ENCODE results near the gene REC114. TPM values are rescaled to one million over a fixed set of nuclear protein-coding genes. Genes with fewer than 3 reads are reported as not detected.

The REC114 gene
- total and polyA plus RNA-seq, 9 of the 15 experiments (the other 6 are each of a cell fraction or from before 2014, with no cell fraction given), result 0.07 to 0.24 TPM; not detected in 7

DNA sequence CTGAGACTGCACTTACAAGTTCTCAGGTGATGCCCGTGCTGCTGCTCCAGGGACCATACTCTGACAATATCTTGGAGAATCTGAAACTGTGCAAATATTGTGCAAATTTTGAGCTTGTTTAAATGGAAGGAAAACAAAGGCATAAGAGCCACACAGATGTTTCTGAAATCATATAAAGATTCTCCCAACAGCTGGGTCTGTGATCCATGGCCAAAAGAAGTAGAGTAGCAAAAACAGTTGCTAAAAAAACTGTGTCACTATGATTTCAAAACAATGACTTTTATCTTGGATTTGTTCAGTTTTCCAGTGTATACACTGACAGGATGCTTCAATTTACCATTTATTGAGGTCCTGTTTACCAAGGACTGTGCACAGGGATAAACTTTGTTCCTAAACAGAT lies 164.9 kb downstream of the REC114 start (continued):
- TF ChIP-seq CBFA2T3 (IDR thresholded peaks at IDR 0.05), result no peak

DNA sequence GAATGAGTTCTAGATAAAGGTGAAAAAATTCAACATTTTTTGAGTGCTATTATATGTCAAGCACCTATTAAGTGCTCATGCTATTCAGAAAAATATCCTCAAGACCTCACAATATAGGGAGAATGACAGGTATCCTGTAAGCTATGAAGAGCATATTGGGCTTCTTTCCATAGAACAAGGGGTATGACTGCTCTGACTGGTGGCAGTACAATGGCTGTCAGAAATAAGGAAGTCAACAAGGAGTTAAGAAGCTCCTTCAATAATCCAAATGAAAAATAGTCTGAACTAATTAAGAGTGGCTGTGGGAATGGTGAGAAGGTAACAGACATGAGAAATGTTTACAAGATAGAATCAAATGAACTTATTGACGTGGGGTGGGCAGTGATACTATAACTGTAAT lies 165.5 kb downstream of the REC114 start:
- no peak for TF ChIP-seq ZKSCAN8 (CRISPR knock-in tag; IDR thresholded peaks at IDR 0.05)
- no peak for TF ChIP-seq BRCA1 (IDR thresholded peaks at IDR 0.05)
- no peak for TF ChIP-seq BRCA1 (CRISPR knock-in tag; IDR thresholded peaks at IDR 0.05)
- peak; percentile 55; the same call in 1 of the 2 replicates for TF ChIP-seq SPI1 (IDR thresholded peaks at IDR 0.05; ENCODE audit: borderline replicate concordance, low read depth, low read length)
- Histone ChIP-seq H3K4me3 (no peak overlapping the region), H3K36me3 (ENCODE audit: control insufficient read depth, insufficient read depth, low read length) (peaks cover 3% of the 10 kb centered on the region; the same call in 2 of the 3 replicates), H3K4me2 (ENCODE audit: insufficient read depth, low read length) (no peak overlapping the region), H3K9me1 (ENCODE audit: control insufficient read depth, insufficient read depth, low read length) (no peaks in the 10 kb centered on the region), H3K4me1 (replicated peaks in 1 of 2; ENCODE audit: control insufficient read depth in 2 of 2, insufficient read depth in 2 of 2, low read length in 2 of 2) (peaks cover 0 to 4% of the 10 kb centered on the region in 2 experiments; a peak in 2 of 5 replicates), H3K27ac (ENCODE audit: extremely low read depth, low read depth, low read length) (no peak overlapping the region), H3K9me3 (replicated peaks; ENCODE audit: control insufficient read depth, insufficient read depth, low read depth, low read length) (no peaks in the 10 kb centered on the region), H2AFZ (ENCODE audit: low read depth, low read length) (no peak overlapping the region), H3K79me2 (ENCODE audit: control insufficient read depth, insufficient read depth, low read length) (peaks cover 82% of the 10 kb centered on the region), H4K20me1 (replicated peaks; ENCODE audit: control insufficient read depth, insufficient read depth, low read length) (0 out of 2 replicates have a peak, but pooled peaks cover 3% of the 10 kb centered on the region), H3K27me3 (ENCODE audit: control insufficient read depth in 2 of 2, insufficient read depth in 2 of 2, low read length in 2 of 2) (no peaks in the 10 kb centered on the region), H3K9ac (ENCODE audit: insufficient read depth in 1 of 2, low read depth in 2 of 2, low read length in 2 of 2) (no peak overlapping the region)
- WGBS (ENCODE audit: insufficient coverage, low coverage, missing lambda C conversion rate), result 58% methylated on average over 1 of the region's 1 CpG
- ATAC-seq (no peak), FAIRE-seq (no peak), DNase-seq (ENCODE audit: extremely low read depth in 1 of 4, low spot score in 3 of 4) (no peak)
- no TSS peak for BruUV-seq (replicated peaks)
- ChIA-PET CTCF (ENCODE audit: low intra/inter-chr PET ratio) (no interaction called here), POLR2A (interaction anchor here (1.0 to 1.4 kb wide), 3 partner anchors 14 to 21 kb away, joined by 3 to 4 read pairs (median 3); no protein-coding TSS in a partner anchor)
- intact Hi-C loops (cut with micrococcal nuclease) (no loop called here), in situ Hi-C loops (cut with MboI) (no loop called here)

DNA sequence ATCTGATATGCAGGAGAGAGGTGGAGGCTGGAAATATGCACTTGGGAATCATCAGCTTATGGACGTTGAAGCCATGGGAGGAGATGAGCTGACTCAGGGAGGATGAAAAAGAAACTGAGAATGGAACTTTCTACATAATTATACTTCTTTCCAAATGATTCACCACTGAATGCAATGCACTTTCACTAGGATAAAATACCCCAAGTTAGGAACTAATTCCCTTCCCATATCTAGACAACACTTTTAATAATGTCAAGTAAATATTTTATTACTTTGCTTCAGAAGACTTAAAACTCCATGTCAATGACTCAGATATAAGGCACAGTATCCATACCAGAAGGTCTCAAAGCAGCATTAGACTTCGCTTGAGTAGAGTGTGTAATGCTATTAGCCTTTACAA lies 166.0 kb downstream of the REC114 start:
- H2AFZ ChIP-seq (ENCODE audit: low read depth, low read length), result no peak overlapping the region
- H3K4me3 ChIP-seq, result no peak overlapping the region
- CTCF ChIA-PET (ENCODE audit: low intra/inter-chr PET ratio), result no interaction called here
- DNase-seq (ENCODE audit: extremely low read depth in 1 of 4, low spot score in 3 of 4), result no peak
- H3K9me3 ChIP-seq (replicated peaks; ENCODE audit: control insufficient read depth, insufficient read depth, low read depth, low read length), result no peaks in the 10 kb centered on the region
- H3K27me3 ChIP-seq (ENCODE audit: control insufficient read depth in 2 of 2, insufficient read depth in 2 of 2, low read length in 2 of 2), result no peaks in the 10 kb centered on the region
- no peak for ATAC-seq
- H3K36me3 ChIP-seq (ENCODE audit: control insufficient read depth, insufficient read depth, low read length), result peaks cover 3% of the 10 kb centered on the region; the same call in 2 of the 3 replicates
- no peaks in the 10 kb centered on the region for H3K9me1 ChIP-seq (ENCODE audit: control insufficient read depth, insufficient read depth, low read length)
- H3K4me1 ChIP-seq (replicated peaks in 1 of 2; ENCODE audit: control insufficient read depth in 2 of 2, insufficient read depth in 2 of 2, low read length in 2 of 2), result peaks cover 0 to 4% of the 10 kb centered on the region in 2 experiments; a peak in 2 of 5 replicates
- no peak for FAIRE-seq
- no peak overlapping the region for H3K27ac ChIP-seq (ENCODE audit: extremely low read depth, low read depth, low read length)
- TF ChIP-seq MECOM (CRISPR knock-in tag; IDR thresholded peaks at IDR 0.05) (no peak), BCL6 (CRISPR knock-in tag; IDR thresholded peaks at IDR 0.05) (no peak), MAFF (IDR thresholded peaks at IDR 0.05; ENCODE audit: low read length) (no peak)
- TF ChIP-seq, protein P1, sequence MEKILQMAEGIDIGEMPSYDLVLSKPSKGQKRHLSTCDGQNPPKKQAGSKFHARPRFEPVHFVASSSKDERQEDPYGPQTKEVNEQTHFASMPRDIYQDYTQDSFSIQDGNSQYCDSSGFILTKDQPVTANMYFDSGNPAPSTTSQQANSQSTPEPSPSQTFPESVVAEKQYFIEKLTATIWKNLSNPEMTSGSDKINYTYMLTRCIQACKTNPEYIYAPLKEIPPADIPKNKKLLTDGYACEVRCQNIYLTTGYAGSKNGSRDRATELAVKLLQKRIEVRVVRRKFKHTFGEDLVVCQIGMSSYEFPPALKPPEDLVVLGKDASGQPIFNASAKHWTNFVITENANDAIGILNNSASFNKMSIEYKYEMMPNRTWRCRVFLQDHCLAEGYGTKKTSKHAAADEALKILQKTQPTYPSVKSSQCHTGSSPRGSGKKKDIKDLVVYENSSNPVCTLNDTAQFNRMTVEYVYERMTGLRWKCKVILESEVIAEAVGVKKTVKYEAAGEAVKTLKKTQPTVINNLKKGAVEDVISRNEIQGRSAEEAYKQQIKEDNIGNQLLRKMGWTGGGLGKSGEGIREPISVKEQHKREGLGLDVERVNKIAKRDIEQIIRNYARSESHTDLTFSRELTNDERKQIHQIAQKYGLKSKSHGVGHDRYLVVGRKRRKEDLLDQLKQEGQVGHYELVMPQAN (IDR thresholded peaks at IDR 0.05; ENCODE audit: borderline replicate concordance), result no peak
- POLR2A ChIA-PET, result interaction anchor here (1.0 to 1.6 kb wide), 4 partner anchors 8 to 21 kb away, joined by 3 to 5 read pairs (median 4); no protein-coding TSS in a partner anchor
- WGBS (ENCODE audit: insufficient coverage, low coverage, missing lambda C conversion rate), result 74% methylated on average over 2 of the region's 2 CpGs
- in situ Hi-C loops (cut with MboI) (no loop called here), intact Hi-C loops (cut with micrococcal nuclease) (no loop called here)
- H3K4me2 ChIP-seq (ENCODE audit: insufficient read depth, low read length), result no peak overlapping the region
- H3K79me2 ChIP-seq (ENCODE audit: control insufficient read depth, insufficient read depth, low read length), result peaks cover 82% of the 10 kb centered on the region
- 0 out of 2 replicates have a peak, but pooled peaks cover 3% of the 10 kb centered on the region for H4K20me1 ChIP-seq (replicated peaks; ENCODE audit: control insufficient read depth, insufficient read depth, low read length)
- no TSS peak for BruUV-seq (replicated peaks)
- H3K9ac ChIP-seq (ENCODE audit: insufficient read depth in 1 of 2, low read depth in 2 of 2, low read length in 2 of 2), result no peak overlapping the region

Measured in K562 (cell line).